EL (cell line): Measurements from ENCODE around the gene GPC2.
"Not testable (repeated sequence)": the region's sequence is repeated elsewhere in the genome, so short reads cannot be mapped to it uniquely, and the experiment has no call there.

ENCODE experiments used
- DNase-seq: peaks from one replicate; pipeline ENCODE4 v3.0.0-alpha.2; 2016

Gene GPC2, protein sequence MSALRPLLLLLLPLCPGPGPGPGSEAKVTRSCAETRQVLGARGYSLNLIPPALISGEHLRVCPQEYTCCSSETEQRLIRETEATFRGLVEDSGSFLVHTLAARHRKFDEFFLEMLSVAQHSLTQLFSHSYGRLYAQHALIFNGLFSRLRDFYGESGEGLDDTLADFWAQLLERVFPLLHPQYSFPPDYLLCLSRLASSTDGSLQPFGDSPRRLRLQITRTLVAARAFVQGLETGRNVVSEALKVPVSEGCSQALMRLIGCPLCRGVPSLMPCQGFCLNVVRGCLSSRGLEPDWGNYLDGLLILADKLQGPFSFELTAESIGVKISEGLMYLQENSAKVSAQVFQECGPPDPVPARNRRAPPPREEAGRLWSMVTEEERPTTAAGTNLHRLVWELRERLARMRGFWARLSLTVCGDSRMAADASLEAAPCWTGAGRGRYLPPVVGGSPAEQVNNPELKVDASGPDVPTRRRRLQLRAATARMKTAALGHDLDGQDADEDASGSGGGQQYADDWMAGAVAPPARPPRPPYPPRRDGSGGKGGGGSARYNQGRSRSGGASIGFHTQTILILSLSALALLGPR

DNA sequence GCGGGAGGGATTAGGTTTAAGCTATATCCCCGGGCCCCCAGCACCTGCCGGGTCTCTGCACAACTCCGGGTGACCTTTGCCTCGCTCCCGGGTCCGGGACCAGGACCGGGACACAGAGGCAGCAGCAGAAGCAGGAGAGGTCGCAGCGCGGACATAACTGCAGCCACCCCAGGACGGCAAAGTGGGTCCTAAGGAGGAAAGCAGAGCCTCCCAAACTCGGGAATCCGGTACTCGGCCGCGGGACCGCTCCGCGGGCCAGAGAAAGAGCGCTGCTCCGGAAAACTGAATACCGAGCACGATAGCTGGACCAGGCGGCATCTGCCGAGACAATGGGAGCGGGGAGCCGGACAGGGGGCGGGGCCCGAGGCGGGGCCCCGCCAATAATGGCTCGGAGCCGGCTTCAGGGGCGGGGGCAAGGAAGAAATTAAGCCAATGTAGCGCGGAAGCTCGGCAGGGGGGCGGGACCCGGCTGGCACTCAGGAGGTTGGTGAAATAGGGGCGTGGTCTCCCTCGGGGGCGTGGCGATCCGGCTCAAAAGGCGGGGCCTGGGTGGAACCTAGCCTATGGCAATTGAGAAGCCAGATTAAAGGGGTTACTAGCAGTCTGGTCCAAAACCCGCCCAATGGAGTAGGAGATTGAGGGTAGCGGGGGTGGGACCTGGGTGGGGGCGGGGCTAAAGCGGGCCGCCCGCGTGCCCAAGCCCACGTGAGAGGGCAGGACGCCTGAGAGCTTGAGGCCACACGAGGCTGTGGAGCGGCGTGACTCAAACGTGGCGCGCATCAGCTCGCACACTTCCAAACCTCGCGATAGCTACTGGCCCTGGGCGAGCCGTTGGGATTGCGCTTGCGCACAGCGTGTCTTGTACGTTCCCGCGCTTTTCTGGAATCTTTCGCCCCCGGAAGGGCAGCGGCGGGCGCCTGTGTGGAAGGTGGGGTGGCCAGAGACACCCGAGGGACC lies at the start of gene GPC2, which contains the start of gene STAG3:
TSS of gene GPC2 (minus strand) at position 337 of the 957 bp plus-strand sequence. CDS start at position 155, 182 bp downstream.
TSS of gene STAG3 (plus strand) at position 874 of the 957 bp plus-strand sequence. CDS start 2,639 bp downstream, outside the sequence.
- peak; percentile 95 for DNase-seq

DNA sequence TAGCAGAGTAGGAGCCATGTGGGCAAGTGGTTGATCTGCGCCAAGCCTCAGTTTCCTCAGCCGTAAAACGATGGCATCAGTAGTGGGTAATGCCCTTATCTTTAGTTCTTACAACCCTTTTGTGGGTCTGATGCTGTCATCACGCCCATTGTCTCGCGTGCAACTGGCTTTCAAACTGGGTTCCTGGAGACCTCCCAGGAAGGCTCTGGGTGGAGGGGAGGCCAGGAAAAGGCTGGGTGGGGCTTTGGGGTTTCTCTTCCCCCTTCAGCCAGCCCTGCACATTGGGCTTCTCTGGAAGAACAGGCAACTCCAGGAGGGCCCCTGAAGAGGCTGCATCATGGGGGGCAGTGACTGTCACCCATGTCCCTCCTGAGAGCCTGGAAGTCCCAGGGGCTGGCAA lies 47.7 kb upstream of the GPC2 start:
- not testable (repeated sequence) for DNase-seq

DNA sequence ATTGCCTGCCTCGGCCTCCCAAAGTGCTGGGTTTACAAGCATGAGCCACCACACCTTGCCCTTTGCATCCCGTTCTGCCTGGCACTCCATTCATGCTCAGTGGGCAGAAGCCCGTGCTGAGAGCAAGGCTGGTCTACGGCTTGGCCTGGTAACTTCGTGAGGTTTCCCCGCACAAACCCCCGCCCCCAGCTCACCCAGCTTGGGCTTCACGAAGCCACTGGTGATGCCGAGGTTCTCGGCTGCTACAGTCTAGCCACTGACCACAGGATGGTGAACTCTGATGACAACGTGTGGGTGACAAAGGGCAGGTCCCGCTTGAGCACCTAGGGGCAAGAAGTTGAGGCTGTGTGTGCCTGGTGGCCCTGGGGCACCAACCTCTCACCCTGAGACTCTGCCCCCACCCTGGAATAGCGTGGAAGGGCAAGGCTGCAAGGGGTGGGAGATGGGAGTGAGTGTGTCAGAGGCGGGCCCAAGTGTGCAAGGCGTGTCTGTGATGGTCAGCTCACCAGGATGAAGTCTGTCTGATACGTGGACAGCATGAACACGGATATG lies 46.3 kb upstream of the GPC2 start:
- DNase-seq = not testable (repeated sequence)

DNA sequence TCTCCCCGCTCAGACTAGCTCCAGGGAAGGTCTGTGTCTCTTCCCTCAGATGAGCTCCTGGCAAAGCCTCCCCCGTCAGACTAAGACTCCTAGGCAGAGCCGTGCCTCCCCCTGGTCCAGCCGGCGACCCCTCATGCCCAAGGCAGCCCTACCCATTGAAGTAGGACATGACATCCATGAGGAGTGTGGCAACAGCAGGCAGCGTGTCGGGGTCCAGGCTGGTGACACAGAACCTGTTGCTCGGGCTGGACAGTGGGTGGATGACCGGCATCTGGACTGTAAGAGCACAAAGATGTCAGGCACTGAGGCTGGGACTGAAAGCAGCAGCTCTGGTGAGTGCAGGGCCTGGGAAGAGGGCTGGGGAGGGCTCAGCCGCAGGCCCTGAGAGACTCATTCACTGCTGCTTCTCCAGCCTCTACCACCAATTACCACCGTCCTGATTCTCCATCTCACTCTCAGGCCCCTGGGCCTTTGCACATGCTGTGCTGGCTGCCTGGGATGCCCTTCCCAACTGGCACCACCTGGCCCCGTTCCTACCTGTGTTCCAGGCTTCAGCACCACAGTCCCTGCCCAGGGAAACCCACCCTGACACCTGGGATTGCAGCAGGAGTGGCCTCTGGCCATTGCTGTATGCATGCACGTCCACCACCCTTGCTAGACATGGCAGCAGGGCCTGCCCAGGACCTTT lies 45.4 kb upstream of the GPC2 start:
- no peak for DNase-seq

DNA sequence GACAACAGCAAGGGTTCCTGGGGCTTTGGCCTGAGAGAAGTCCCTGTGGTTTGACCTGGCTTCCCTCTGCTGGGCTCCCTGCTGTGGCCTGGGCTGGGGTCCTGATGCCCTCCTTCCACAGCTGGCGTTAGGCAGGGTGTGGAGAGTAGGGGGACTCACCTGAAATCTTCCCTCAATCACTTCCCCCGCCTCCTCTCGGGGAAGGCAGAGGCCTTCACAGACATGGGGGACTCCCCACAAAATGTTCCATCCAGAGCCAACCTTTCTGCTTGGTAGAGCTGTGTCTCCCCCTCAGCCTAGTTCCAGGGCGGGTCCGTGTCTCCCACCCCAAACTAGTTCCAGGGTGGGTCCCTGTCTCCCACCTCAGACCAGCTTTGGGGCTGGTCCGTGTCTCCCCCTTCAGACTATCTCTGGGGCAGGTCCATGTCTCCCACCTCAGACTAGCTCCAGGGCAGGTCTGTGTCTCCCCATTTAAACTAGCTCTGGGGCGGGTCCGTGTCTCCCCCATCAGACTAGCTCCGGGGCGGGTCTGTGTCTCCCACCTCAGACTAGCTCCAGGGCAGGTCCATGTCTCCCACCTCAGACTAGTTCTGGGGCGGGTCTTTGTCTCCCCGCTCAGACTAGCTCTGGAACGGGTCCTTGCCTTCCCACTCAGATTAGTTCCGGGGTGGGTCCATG lies 44.7 kb upstream of the GPC2 start:
- DNase-seq = no peak

DNA sequence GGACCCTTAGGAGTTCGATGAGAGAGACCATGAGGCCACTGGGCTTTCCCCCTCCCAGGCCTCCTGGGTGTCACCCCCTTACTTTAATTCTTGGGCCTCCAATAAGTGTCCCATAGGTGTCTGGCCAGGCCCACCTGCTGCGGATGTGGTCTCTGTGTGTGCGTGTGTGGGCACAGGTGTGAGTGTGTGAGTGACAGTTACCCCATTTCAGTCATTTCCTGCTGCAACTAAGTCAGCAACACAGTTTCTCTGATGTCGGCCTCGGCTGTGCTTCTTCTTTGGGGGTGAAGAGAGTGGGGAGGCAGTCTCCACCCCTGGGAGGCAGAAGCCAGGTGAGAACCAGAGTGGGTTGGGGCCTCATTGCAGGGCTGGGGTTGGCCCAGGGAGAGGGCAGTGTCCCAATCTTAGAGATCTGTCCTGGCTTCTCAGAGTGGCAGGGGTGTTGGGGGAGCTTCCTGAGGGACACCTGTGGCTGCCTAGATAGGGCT lies 44.1 kb upstream of the GPC2 start:
- DNase-seq = no peak

DNA sequence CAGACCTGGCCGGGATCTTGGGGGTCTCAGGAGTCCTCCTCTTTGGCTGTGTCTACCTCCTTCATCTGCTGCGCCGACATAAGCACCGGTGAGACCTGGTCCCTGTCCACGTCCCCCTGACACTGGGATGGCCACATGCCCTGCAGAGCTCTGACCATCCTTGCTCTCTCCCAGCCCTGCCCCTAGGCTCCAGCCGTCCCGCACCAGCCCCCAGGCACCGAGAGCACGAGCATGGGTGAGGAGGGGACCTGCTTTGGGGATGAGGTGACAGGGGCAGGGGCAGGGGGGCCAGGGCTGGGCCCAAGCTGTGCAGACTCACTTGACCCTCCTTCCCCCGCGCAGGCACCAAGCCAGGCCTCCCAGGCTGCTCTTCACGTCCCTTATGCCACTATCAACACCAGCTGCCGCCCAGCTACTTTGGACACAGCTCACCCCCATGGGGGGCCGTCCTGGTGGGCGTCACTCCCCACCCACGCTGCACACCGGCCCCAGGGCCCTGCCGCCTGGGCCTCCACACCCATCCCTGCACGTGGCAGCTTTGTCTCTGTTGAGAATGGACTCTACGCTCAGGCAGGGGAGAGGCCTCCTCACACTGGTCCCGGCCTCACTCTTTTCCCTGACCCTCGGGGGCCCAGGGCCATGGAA lies 43.5 kb upstream of the GPC2 start:
- no peak for DNase-seq

DNA sequence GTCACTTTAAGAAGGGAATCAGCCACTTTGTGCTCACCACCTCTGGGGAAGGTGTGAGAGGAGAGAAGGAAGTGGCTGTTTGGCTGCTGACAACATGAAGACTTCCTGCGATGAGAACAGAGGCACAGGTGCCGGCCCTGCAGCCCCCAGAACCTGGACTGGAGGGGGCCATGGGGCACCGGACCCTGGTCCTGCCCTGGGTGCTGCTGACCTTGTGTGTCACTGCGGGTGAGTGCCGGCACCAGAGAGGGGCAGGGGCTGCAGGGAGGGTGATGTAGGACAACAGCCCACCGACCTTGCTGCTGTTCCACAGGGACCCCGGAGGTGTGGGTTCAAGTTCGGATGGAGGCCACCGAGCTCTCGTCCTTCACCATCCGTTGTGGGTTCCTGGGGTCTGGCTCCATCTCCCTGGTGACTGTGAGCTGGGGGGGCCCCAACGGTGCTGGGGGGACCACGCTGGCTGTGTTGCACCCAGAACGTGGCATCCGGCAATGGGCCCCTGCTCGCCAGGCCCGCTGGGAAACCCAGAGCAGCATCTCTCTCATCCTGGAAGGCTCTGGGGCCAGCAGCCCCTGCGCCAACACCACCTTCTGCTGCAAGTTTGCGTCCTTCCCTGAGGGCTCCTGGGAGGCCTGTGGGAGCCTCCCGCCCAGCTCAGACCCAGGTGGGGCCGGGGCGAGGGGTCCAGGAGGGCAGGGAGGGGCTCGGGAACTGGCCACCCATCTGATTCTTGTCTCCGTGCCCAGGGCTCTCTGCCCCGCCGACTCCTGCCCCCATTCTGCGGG lies 42.8 kb upstream of the GPC2 start, which contains the start of gene PVRIG:
TSS of gene PVRIG (plus strand) at position 149 of the 785 bp plus-strand sequence. CDS start at position 171, 22 bp downstream.
- not testable (repeated sequence) for DNase-seq

DNA sequence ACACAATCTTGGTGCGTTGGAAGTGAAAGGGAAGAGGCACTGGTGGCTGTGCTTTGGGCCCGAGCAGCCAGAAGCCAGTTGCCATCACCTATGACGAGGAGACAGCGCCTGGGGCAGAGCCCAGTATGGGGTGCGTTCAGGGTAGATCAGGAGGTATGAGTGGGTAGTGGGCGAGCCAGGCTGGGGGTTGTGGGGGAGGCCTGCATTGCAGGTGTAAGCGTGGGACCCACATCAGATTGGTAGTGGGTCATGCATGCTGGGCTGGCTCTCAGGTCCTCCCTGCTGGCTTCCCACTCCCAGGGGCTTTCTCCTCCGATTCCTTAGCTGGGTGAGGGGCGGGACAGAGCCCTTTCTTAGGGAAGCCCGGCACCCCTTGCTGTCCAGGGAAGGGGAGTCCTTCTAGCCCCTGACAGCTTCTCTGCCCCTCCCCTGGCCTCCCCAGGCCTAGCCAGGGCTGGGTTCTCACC lies 42.1 kb upstream of the GPC2 start:
- DNase-seq = no peak

DNA sequence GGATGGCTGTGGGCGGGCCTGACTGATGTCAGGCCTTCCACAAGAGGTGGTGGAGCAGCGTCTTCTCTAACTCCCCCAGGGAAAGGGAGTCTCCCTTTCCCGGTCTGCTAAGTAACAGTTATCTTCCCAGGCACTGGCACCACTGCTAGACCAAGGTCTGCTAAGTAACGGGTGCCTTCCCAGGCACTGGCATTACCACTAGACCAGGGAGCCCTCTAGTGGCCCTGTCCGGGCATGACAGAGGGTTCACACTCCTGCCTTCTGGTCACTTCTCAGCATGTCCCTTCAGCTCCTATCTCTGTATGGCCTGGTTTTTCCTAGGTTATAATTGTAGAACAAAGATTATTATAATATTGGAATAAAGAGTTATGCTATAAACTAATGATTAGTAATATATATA lies 40.8 kb upstream of the GPC2 start:
- peak; percentile 38 for DNase-seq

DNA sequence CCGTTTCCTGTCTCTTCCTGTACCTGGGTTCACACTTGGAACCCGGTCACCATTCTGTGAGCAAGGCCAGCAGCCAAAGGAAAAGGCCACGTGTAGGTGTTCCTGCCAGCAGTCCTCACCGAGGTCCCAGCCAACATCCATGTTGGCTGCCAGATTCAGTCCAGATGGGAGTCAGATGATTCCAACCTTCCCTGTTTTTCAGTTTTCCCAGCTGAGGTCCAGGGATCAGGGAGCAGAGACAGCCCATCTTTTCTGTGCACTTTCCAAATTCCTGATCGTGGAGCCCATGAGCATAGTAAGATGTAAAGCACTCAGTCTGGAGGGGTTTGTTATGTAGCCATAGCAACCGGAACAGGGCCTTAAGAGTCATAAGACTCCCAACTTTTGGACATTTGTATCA lies 38.7 kb upstream of the GPC2 start:
- no peak for DNase-seq

DNA sequence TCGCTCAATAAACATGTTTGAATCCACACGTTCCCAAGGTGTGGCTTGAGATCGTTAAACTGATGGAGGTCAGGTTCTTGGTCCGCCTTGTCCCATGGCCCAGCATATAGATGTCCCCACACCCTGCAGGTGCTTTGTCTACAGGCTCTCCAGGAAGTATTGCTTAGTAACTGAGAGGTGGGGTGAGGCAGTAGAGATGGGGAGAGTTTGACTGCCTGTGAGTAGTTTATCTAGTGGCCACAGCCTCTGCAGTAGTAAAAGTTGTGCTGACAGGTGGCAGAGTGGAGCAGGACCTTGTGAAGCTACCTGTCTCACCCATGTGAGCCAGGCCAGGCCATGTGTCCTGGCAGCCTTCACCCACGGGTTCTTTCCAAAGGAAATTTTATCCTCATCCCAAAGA lies 37.2 kb upstream of the GPC2 start:
- DNase-seq = not testable (repeated sequence)

DNA sequence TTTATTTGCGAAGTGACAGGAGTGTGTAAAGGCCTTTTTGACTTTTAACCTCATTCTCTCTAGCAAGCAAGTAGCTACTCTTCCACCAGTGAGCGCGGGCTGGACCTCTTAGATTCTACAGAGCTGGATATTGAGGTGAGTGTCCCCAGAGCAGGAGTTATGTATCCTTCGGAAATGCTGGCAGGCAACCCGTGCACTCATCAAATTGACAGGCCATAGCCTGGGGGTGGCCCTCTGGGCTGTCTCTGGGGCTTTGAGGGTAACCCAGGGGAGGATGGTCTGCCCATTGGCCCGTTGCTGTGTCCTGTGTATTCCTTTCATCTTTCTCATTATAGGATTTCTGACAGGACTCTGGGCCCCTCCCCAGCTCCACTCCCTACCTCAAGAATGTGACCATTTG lies 36.5 kb upstream of the GPC2 start:
- no peak for DNase-seq

DNA sequence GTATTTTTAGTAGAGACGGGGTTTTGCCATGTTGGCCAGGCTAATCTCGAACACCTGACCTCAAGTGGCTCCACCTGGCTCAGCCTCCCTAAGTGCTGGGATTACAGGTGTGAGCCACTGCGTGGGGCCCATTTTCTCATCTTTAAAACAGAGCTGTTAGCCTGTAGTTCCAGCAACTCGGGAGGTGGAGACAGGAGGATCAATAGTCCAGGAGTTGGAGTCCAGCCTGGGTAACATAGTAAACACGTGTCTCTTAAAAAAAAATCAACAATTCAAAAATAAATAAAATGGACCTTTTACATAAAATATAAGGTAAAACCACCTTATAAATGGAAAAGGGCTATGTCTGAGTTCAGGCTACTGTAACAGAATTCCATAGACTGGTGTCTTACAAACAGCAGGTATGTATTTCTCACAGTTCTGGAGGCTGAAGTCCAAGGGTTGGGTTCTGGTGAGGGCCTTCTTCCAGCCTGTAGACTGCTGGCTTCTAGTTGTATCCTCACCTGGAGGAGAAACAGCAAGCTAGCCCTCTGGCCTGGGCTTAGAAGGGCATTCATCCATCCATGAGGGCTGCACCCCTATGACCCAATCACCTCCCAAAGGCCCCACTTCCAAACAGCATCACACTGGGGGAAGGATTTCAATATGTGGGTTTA lies 35.6 kb upstream of the GPC2 start:
- no peak for DNase-seq

DNA sequence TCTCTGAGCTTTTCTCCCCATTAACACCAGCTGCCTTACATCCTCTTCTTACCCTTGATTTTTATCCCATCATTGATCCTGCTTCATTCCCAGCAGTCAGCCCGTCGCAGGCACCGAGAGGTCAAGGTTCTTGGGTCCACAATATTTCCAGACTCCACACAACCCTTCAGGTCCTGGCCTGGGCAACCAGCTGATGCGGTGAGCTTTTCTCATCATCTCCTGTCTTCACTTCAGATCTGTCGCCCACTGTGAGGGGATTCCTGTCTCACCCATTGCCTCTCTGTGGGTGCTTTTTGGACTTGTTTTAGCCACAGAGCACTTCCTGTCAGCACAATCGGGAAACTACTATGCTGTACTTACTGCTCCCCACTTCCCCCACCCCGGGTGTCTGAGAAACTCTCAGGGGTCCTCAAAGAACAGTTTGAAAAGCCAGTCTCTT lies 34.2 kb upstream of the GPC2 start:
- DNase-seq = no peak

DNA sequence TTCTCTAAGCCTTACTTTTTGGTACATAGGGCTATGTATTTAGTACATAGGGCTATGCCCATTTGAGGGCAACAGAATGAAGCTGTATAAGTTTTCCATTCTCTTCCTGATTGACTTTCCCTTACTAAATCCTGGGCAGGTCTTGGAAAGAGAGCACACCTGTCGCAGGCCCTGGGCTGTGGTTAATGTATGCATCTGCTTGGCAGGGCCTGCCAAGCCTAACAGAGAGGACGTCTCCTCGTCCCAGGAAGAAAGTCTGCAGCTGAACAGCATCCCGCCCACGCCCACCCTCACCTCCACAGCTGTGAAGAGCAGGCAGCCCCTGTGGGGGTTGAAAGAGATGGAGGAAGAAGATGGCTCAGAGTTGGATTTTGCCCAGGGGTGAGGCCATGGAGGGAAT lies 33.6 kb upstream of the GPC2 start:
- no peak for DNase-seq

DNA sequence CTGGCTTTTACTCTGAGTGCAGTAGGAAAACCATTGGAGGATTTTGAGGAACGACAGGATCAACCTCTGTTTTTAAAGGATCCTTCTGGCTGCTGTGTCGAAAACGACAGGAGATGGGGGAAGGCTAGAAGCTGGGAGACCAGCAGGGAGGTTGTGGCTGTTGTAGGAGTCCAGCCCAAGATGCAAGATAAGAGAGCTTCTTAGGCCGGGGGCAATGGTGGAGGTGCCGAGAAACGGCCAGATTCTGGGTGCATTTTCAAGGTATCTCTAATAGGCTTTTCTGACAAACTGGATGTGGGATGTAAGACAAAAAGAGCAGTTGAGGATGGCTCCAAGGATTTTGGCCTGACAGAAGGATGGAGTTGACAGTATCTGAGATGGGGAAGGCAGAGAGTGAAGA lies 32.3 kb upstream of the GPC2 start:
- no peak for DNase-seq

DNA sequence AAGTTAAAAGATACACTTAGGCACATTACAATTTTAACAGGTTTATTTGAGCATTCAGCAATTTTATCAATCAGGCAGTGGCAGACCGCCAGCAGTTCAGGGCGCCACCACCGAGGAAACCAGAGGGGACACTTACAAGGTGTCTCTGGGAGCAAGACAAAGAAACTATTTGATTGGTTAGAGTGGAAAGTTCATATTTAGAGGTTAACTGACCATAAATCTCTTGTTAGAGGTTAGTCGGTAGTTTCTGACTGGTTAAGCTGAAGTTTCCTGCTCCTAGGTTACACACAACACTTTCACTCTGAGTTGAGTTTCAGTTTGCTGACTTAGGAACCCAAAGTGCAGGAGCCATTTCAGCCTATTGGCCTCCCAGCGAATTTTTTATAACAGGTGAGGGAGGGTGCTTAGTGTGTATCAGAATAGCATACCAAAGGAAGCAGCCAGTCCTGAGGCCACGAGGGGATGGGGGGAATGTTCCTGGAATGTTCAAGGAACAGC lies 31.8 kb upstream of the GPC2 start:
- no peak for DNase-seq

DNA sequence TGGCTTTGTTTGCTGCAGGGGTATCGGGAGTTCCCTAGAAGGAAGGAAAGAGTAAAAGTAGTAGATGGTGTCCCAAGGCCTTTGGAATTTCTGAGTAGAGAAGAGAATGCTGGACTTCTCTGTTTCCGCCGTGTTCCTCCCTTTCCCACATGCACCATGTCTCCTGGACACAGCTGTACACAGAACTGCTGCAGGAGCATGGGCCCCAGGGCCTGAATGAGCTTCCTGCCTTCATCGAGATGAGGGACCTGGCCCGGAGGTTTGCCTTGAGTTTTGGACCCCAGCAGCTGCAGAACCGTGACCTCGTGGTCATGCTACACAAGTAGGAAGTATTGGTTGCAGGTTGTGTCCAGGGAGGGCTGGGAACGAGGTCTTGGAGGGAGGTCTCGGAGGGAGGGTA lies 27.3 kb upstream of the GPC2 start:
- DNase-seq = no peak
